WTC11 (cell line): Measurements from ENCODE around the gene UTF1. TPM values are rescaled to one million over a fixed set of nuclear protein-coding genes. Genes with fewer than 3 reads are reported as not detected.

ENCODE experiments used
- ATAC-seq: fragments of 200-7000 bp; cut with Tn5 transposase; 2 replicates; pipeline ENCODE4 v1.10.0; 2021; ENCODE audit warnings: mild to moderate bottlenecking, moderate library complexity
- CTCF ChIA-PET: fragments of 300-600 bp; sonication (Branson Sonifier 250); formaldehyde crosslinking; loops from one replicate; lab custom pipeline; 2021; ENCODE audit warnings: antibody characterized with exemption; lab: Charles Lee
- POLR2A ChIA-PET: fragments of 350-600 bp; sonication (Branson Sonifier 250); formaldehyde crosslinking; loops from one replicate; lab custom pipeline; 2021; ENCODE audit warnings: antibody characterized with exemption; lab: Charles Lee
- DNase-seq: peaks from one replicate; pipeline ENCODE4 v3.0.0; 2021; ENCODE audit warnings: low spot score
- H3K27ac Mint-ChIP-seq: 2 replicates; pipeline ENCODE4 v1.8.0; 2021; ENCODE audit warnings: mixed read lengths
- H3K27me3 Mint-ChIP-seq: 2 replicates; pipeline ENCODE4 v1.8.0; 2021; ENCODE audit warnings: low read depth, mild to moderate bottlenecking, moderate library complexity, mixed read lengths
- H3K36me3 Mint-ChIP-seq: 2 replicates; pipeline ENCODE4 v1.8.0; 2021; ENCODE audit warnings: mixed read lengths
- H3K4me1 Mint-ChIP-seq: 2 replicates; pipeline ENCODE4 v1.8.0; 2022; ENCODE audit warnings: mixed read lengths
- H3K4me3 Mint-ChIP-seq: 2 replicates; pipeline ENCODE4 v1.8.0; 2021; ENCODE audit warnings: mild to moderate bottlenecking, moderate library complexity, mixed read lengths
- H3K9me3 Mint-ChIP-seq: 2 replicates; pipeline ENCODE4 v1.8.0; 2021; ENCODE audit warnings: mixed read lengths
- CREM ChIP-seq: sonication (generic); formaldehyde crosslinking; IDR thresholded peaks from 2 replicates; pipeline ENCODE4 v1.8.1; 2022; ENCODE audit warnings: mild to moderate bottlenecking, missing genetic modification reagents, moderate library complexity
- ERG ChIP-seq: fragments of 250-450 bp; sonication (Bioruptor Pico); IDR thresholded peaks from 2 replicates; pipeline ENCODE4 v1.8.0; 2021; ENCODE audit warnings: mild to moderate bottlenecking
- ETV6 ChIP-seq: sonication (generic); formaldehyde crosslinking; IDR thresholded peaks from 2 replicates; pipeline ENCODE4 v1.8.1; 2022; ENCODE audit warnings: mild to moderate bottlenecking, missing genetic modification reagents
- FOXJ3 ChIP-seq: sonication (generic); formaldehyde crosslinking; IDR thresholded peaks from 2 replicates; pipeline ENCODE4 v1.9.0; 2021; ENCODE audit warnings: missing genetic modification reagents, mild to moderate bottlenecking, borderline replicate concordance
- JUN ChIP-seq: sonication (generic); formaldehyde crosslinking; IDR thresholded peaks from 2 replicates; pipeline ENCODE4 v1.8.0; 2023; ENCODE audit warnings: mild to moderate bottlenecking, missing genetic modification reagents
- TCF7 ChIP-seq: sonication (generic); formaldehyde crosslinking; IDR thresholded peaks from 2 replicates; pipeline ENCODE4 v1.8.0; 2022; ENCODE audit warnings: mild to moderate bottlenecking, low read depth, missing genetic modification reagents, moderate library complexity
- ZMAT4 ChIP-seq: fragments of 250-450 bp; sonication (Bioruptor Pico); IDR thresholded peaks from 2 replicates; pipeline ENCODE4 v1.9.0; 2021; ENCODE audit warnings: mild to moderate bottlenecking
- total RNA-seq: library from RNA; stranded (reverse); gene quantifications from 3 replicates; pipeline ENCODE4 v1.2.3, GENCODE V29; 2021
- TF ChIP-seq, protein P1 (sequence below): sonication (generic); formaldehyde crosslinking; IDR thresholded peaks from 2 replicates; pipeline ENCODE4 v1.8.0; 2022; ENCODE audit warnings: missing genetic modification reagents
- TF ChIP-seq, protein P2 (sequence below): fragments of 250-450 bp; sonication (Bioruptor Pico); IDR thresholded peaks from 2 replicates; pipeline ENCODE4 v1.9.0; 2021; ENCODE audit warnings: mild to moderate bottlenecking, borderline replicate concordance
- TF ChIP-seq, protein P3 (sequence below): sonication (generic); formaldehyde crosslinking; IDR thresholded peaks from 2 replicates; pipeline ENCODE4 v1.8.0; 2022; ENCODE audit warnings: mild to moderate bottlenecking, missing genetic modification reagents
- TF ChIP-seq, protein P4 (sequence below): fragments of 250-450 bp; sonication (Bioruptor Pico); IDR thresholded peaks from 2 replicates; pipeline ENCODE4 v1.9.0; 2021; ENCODE audit warnings: mild to moderate bottlenecking

UTF1 gene
- total RNA-seq, 1 experiment from 2014 or later, result 196 TPM

DNA sequence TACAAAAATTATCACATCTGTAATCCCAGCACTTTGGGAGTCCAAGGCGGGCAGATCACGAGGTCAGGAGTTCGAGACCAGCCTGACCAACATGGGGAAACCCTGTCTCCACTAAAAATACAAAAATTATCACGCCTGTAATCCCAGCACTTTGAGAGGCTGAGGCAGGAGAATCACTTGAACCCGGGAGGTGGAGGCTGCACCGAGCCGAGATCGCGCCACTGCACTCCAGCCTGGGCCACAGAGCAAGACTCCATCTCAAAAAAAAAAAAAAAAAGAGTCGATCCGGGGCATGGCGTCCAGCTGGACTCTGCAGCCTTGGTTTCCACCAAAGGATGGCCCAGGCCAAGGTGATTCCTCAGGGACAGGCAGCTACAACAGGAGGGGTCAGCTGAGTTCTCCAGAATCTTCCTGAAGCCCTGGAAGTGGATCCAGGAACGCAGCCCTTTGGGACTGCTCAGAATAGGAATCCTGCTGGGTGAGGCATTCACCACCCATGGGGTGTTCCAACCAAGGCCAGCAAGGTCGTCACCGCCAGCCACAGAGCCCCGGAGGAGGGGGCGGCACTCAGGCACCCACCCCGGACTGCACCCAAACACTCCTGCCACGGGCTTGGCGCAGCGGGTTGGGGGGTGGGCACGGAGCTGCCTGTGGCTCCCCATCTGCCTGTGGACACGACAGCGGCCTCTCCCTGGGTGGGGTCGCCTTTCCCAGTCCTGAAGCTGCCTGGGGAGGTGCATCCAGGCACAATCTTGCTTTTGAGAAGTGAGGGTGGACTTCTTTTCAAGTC, 12.0 kb upstream of the UTF1 start:
- ATAC-seq (no peak), DNase-seq (no peak)
- no peak for TF ChIP-seq ETV6 (CRISPR knock-in tag)
- TF ChIP-seq, protein P1, sequence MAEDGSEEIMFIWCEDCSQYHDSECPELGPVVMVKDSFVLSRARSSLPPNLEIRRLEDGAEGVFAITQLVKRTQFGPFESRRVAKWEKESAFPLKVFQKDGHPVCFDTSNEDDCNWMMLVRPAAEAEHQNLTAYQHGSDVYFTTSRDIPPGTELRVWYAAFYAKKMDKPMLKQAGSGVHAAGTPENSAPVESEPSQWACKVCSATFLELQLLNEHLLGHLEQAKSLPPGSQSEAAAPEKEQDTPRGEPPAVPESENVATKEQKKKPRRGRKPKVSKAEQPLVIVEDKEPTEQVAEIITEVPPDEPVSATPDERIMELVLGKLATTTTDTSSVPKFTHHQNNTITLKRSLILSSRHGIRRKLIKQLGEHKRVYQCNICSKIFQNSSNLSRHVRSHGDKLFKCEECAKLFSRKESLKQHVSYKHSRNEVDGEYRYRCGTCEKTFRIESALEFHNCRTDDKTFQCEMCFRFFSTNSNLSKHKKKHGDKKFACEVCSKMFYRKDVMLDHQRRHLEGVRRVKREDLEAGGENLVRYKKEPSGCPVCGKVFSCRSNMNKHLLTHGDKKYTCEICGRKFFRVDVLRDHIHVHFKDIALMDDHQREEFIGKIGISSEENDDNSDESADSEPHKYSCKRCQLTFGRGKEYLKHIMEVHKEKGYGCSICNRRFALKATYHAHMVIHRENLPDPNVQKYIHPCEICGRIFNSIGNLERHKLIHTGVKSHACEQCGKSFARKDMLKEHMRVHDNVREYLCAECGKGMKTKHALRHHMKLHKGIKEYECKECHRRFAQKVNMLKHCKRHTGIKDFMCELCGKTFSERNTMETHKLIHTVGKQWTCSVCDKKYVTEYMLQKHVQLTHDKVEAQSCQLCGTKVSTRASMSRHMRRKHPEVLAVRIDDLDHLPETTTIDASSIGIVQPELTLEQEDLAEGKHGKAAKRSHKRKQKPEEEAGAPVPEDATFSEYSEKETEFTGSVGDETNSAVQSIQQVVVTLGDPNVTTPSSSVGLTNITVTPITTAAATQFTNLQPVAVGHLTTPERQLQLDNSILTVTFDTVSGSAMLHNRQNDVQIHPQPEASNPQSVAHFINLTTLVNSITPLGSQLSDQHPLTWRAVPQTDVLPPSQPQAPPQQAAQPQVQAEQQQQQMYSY (CRISPR knock-in tag), result peak; percentile 79
- TF ChIP-seq, protein P2, sequence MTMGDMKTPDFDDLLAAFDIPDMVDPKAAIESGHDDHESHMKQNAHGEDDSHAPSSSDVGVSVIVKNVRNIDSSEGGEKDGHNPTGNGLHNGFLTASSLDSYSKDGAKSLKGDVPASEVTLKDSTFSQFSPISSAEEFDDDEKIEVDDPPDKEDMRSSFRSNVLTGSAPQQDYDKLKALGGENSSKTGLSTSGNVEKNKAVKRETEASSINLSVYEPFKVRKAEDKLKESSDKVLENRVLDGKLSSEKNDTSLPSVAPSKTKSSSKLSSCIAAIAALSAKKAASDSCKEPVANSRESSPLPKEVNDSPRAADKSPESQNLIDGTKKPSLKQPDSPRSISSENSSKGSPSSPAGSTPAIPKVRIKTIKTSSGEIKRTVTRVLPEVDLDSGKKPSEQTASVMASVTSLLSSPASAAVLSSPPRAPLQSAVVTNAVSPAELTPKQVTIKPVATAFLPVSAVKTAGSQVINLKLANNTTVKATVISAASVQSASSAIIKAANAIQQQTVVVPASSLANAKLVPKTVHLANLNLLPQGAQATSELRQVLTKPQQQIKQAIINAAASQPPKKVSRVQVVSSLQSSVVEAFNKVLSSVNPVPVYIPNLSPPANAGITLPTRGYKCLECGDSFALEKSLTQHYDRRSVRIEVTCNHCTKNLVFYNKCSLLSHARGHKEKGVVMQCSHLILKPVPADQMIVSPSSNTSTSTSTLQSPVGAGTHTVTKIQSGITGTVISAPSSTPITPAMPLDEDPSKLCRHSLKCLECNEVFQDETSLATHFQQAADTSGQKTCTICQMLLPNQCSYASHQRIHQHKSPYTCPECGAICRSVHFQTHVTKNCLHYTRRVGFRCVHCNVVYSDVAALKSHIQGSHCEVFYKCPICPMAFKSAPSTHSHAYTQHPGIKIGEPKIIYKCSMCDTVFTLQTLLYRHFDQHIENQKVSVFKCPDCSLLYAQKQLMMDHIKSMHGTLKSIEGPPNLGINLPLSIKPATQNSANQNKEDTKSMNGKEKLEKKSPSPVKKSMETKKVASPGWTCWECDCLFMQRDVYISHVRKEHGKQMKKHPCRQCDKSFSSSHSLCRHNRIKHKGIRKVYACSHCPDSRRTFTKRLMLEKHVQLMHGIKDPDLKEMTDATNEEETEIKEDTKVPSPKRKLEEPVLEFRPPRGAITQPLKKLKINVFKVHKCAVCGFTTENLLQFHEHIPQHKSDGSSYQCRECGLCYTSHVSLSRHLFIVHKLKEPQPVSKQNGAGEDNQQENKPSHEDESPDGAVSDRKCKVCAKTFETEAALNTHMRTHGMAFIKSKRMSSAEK (CRISPR knock-in tag), result no peak
- no peak for TF ChIP-seq CREM (CRISPR knock-in tag)
- TF ChIP-seq, protein P3, sequence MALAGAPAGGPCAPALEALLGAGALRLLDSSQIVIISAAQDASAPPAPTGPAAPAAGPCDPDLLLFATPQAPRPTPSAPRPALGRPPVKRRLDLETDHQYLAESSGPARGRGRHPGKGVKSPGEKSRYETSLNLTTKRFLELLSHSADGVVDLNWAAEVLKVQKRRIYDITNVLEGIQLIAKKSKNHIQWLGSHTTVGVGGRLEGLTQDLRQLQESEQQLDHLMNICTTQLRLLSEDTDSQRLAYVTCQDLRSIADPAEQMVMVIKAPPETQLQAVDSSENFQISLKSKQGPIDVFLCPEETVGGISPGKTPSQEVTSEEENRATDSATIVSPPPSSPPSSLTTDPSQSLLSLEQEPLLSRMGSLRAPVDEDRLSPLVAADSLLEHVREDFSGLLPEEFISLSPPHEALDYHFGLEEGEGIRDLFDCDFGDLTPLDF (CRISPR knock-in tag), result no peak
- TF ChIP-seq FOXJ3 (CRISPR knock-in tag), result no peak
- TF ChIP-seq, protein P4, sequence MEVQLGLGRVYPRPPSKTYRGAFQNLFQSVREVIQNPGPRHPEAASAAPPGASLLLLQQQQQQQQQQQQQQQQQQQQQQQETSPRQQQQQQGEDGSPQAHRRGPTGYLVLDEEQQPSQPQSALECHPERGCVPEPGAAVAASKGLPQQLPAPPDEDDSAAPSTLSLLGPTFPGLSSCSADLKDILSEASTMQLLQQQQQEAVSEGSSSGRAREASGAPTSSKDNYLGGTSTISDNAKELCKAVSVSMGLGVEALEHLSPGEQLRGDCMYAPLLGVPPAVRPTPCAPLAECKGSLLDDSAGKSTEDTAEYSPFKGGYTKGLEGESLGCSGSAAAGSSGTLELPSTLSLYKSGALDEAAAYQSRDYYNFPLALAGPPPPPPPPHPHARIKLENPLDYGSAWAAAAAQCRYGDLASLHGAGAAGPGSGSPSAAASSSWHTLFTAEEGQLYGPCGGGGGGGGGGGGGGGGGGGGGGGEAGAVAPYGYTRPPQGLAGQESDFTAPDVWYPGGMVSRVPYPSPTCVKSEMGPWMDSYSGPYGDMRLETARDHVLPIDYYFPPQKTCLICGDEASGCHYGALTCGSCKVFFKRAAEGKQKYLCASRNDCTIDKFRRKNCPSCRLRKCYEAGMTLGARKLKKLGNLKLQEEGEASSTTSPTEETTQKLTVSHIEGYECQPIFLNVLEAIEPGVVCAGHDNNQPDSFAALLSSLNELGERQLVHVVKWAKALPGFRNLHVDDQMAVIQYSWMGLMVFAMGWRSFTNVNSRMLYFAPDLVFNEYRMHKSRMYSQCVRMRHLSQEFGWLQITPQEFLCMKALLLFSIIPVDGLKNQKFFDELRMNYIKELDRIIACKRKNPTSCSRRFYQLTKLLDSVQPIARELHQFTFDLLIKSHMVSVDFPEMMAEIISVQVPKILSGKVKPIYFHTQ (CRISPR knock-in tag), result no peak
- peaks cover 10% of the 10 kb centered on the region for H3K4me1 Mint-ChIP-seq
- POLR2A ChIA-PET, result interaction anchor here (0.7 kb wide), 1 partner anchor 28 kb away, joined by 3 read pairs; no protein-coding TSS in a partner anchor
- H3K9me3 Mint-ChIP-seq, result no peaks in the 10 kb centered on the region
- H3K4me3 Mint-ChIP-seq, result no peak overlapping the region
- H3K27me3 Mint-ChIP-seq, result no peaks in the 10 kb centered on the region
- peaks cover 8% of the 10 kb centered on the region; the same call in 1 of the 2 replicates for H3K36me3 Mint-ChIP-seq
- H3K27ac Mint-ChIP-seq, result no peak overlapping the region
- CTCF ChIA-PET, result interaction anchor here (1.0 to 1.3 kb wide), 3 partner anchors 28 to 112 kb away, joined by 3 read pairs; no protein-coding TSS in a partner anchor

GRCh38 chr10:133218891-133219290, 11.1 kb upstream of the UTF1 start:
- CTCF ChIA-PET, result interaction anchor here (1.1 to 1.6 kb wide), 5 partner anchors 15 to 280 kb away, joined by 3 to 7 read pairs (median 4); no protein-coding TSS in a partner anchor
- H3K9me3 Mint-ChIP-seq, result no peaks in the 10 kb centered on the region
- no peak overlapping the region for H3K27ac Mint-ChIP-seq
- POLR2A ChIA-PET, result no interaction called here
- DNase-seq, result no peak
- no peak for TF ChIP-seq TCF7 (CRISPR knock-in tag)
- no peak for TF ChIP-seq ETV6 (CRISPR knock-in tag)
- no peak for TF ChIP-seq JUN (CRISPR knock-in tag)
- TF ChIP-seq ZMAT4 (CRISPR knock-in tag), result no peak
- no peak for TF ChIP-seq ERG (CRISPR knock-in tag)
- H3K27me3 Mint-ChIP-seq, result no peaks in the 10 kb centered on the region
- H3K4me1 Mint-ChIP-seq, result peaks cover 10% of the 10 kb centered on the region
- ATAC-seq, result no peak
- peaks cover 8% of the 10 kb centered on the region; the same call in 1 of the 2 replicates for H3K36me3 Mint-ChIP-seq
- H3K4me3 Mint-ChIP-seq, result no peak overlapping the region
